HG03103 (cell line): Measurements from ENCODE around the gene CLDN10.
"Not testable (repeated sequence)": the region's sequence is repeated elsewhere in the genome, so short reads cannot be mapped to it uniquely, and the experiment has no call there.

ENCODE experiments used
- ATAC-seq: cut with Tn5 transposase; IDR thresholded peaks from one replicate; pipeline ENCODE4 v1.9.1; 2021; ENCODE audit warnings: low read depth; ENCODE audit not compliant: unreplicated experiment

Gene CLDN10

DNA sequence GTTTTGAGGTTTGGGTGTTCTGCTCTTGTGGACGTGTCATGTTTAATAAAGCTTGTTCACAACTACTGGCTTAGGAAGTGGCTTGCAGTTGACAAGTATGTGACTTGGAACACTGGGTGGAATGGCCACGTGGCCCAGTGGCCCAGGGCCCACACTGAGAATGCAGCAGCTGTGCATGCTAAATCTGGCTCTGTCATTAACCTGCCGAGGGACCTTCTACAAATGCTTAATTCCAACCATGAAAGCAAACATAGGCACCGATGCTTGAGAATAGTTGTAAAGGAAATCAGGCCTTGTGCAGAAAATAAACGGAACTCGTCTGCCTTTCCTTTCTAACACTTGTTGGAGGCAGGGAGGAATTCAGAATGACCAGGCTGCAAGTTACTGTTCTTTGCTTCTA is 11.6 kb upstream of the CLDN10 start:
- no peak for ATAC-seq

DNA sequence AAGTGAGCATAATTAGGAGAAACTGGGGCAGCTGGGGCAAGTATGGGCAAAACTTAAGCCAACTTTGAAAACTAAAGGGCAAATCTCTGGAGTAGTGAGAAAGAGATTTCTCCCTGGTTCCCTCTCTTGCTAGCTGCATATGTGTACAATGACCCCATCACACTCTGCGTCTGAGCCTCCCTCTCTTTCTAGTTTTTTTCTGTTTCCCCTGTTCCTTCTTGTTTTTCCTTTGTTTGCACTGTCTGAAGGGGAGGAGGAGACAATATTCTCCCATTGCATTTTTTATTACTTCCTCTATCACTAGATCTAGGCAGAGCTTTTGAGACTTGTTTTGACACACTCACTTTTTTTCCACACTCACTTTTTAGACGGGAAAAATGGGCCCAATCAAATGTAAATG is 11.2 kb upstream of the CLDN10 start:
- ATAC-seq, result no peak

DNA sequence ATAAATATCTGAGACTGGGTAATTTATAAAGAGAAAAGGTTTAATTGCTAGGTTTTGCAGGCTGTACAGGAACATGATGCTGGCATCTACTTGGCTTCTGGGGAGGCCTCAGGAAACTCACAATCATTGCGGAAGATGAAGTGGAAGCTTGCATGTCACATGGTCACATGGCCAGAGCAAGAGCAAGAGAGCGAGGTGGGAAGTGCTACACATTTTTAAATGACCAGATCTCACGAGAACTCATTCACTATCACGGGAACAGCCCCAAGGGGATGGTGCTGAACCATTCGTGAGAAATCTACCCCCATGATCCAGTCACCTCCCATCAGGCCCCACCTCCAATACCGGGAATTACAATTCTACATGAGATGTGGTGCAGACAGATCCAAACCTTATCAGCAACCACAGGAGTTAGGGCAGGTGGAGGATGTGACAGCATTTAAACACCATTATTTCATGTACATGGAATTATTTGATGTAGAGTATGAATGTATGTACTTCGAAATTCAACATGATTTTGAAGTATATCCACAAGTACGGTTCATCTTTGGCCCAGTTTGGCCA is 10.5 kb upstream of the CLDN10 start:
- no peak for ATAC-seq

DNA sequence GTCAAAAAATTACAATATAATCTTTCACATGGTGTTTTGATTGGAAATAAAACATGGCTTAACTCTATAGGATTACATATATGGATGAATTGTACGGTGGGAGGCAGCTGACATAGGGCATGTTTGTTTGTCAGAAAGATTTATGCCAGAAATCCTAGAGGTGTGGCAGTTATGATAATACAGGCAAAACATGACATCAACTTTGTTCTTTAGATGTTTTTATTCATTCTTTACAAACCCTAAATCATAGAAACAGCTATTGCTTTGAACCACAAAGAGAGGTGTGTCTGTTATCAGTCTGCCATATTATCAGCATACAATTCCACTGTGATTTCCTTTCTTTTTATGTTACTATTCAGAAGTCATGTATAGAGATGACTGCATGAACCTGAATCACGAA is 8.2 kb upstream of the CLDN10 start:
- no peak for ATAC-seq

DNA sequence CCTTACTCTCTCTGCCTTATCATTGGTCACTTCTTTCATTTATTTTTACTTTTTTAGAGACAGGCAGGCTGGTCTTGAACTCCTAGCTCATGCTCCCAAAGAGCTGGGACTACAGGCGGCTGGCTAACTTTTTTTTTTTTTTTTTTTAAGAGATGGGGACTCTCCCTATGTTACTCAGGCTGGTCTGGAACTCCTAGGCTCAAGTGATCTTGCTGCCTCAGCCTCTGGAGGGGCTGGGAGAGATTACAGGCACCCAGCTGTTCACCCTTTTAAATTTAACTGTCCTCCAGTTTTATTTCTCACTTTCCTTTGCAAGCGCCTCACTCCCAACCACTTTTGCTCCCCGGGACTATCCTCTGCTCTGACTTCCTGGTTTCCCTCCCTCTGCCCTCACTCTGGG is 5.6 kb upstream of the CLDN10 start:
- no peak for ATAC-seq

GRCh38 chr13:95547531-95548167 is 4.9 kb upstream of the CLDN10 start:
- no peak for ATAC-seq

DNA sequence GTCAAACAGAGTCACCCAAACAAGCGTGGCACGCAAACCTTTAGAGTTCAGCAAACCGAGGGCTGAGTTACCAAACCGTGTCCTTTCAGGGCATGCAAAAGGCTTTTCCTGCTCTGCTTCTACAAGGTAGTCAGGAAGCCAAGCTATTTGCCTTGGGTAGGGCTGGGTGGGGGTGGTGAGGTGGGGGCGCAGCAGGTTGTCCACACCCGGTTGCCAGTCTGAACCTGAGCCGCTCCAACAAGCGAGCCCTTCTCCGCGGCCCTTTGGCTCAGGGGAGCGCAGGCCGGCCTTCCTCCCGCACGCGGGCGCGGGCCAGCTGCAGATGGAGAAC is 347 bp upstream of the CLDN10 start:
- no peak for ATAC-seq

DNA sequence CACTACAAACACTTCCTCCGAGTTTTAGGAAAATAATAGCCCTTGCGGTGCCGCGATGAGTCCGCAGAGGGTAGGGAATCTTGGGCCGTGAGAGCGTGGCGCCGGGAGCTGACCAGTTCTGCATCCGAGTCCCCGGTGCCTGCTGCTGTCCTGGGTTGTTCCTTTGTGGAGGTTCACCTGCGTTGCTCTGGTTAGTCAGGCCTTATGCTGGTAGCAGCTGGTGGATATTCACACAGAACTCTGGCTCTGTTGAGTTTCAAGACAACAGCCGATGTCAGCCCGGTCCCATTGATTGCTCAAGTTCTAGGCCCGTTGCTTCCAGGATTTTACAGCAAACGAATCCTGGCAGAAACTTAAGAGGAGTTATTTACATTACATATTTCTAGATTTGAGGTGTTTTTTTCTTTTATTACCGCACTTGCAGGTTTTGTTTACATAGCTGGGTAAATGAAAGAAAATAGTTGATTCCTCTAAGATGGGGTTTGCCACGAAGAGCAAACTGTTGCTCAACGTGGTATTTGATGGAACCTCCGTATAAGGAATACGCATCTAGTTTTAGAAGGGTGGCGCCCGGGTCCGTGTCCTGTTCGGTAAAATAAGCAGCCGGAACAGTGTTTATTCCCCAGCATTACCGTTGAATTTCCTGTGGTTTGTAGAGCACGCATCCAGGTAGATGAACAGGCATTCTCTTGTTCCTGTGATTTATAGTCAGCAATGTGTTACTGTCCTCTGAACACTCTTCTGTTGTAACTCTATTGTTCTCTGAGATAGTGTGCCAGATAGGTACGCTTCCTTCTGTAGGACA is 1.3 kb downstream of the CLDN10 start:
- ATAC-seq, result no peak

DNA sequence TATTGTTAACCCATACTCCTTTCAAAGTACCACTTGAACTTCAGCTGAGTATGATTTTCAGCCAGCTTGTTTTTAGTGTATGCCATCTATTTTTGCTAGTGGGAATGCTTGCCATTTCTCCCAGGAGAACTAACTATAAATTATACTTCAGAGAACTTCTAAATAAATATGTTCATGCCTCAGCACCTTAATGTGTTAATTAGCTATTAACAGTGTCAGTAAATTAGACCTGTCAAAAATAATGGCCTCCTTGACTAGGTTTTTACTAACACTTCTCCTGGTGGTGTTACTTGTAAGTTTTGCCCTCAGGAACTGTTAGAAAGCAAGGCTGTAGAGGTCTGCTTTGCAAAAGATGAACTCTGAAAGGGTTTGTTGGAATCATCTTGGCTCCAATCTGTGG is 4.5 kb downstream of the CLDN10 start:
- ATAC-seq, result no peak

DNA sequence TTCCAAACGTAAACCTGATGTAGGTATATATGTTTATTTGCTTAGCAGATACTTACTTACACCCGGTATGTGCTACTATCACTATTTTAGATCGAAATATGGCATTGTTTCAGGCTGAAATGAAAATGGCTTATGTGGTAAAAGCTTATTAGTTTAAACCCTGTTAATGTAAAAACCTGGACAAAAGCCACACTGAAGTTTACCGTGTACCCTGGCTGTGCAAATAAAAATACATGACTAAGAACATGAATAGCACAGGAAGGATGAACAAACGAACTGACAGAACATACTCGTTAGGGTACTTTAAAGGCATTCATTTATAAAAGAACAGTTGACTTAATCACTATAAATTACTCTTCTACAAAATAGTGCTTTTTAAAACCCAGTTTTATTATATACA is 6.6 kb downstream of the CLDN10 start:
- no peak for ATAC-seq

GRCh38 chr13:95560387-95560786 is 7.9 kb downstream of the CLDN10 start:
- ATAC-seq, result no peak

DNA sequence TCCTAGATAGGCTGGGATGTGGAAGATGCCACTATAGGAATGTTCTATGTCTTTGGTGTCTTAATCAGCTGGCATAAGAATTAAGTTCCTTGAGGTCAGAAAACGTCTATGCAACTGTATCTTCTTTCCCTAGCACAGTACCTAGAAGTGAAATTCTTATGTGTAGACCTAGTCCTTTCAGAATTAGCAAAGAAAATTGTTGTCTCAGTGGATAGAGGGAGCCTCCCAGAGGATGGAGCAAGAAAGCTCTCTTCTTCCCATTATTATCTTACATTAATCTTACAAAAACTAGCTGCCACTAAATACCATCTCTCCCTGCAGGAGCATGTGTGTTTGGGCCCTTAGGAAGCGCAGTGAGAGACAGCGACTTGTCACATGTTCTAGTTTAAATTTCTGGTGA is 11.6 kb downstream of the CLDN10 start:
- no peak for ATAC-seq

GRCh38 chr13:95564733-95565291 is 12.3 kb downstream of the CLDN10 start:
- no peak for ATAC-seq

DNA sequence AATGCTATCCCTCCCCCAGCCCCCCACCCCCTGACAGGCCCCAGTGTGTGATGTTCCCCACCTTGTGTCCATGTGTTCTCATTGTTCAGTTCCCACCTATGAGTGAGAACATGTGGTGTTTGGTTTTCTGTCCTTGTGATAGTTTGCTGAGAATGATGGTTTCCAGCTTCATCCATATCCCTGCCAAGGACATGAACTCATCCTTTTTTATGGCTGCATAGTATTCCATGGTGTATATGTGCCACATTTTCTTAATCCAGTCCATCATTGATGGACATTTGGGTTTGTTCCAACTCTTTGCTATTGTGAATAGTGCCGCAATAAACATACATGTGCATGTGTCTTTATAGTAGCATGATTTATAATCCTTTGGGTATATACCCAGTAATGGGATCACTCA is 13.2 kb downstream of the CLDN10 start:
- not testable (repeated sequence) for ATAC-seq

- ATAC-seq, result no peak
Observed at GRCh38 chr13:95568131-95568530, 15.6 kb downstream of the CLDN10 start.

DNA sequence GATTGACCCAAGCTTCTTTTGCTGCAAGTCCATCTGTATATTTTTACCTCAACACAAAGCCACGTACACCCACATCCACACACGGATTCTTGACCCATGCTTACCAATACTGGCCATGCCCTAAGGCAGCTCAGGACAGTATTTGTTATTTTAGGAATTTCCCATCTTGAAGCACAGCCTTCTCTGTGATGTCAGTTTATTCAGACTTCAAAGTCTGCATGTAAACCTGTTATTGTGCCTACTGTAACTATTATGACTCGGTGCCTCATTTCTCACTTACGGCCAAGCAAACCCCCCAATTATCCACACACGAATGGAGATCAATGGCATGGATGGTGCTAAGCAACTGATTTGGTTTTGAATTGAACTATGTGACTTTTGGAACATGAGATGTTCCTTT is 17.5 kb downstream of the CLDN10 start:
- ATAC-seq, result no peak

DNA sequence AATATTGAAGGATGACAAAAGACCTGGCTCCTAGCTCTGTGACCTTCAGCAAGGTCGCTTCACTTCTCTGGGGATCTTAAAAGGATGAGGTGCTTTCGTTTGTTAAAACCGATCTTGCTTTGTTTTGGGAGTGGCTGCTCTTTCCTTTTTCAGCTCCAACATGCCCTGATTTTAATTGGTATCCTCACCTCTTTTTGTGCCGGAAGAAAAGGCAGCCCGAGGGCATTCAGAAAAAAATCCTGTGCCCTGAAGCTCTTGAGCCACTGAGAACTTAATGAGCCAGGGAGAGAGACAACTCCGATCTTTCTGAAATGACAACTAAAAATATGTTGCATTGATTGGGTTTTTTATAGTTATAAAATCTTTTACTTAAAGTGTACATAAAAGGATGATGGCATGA is 19.4 kb downstream of the CLDN10 start:
- ATAC-seq, result no peak

DNA sequence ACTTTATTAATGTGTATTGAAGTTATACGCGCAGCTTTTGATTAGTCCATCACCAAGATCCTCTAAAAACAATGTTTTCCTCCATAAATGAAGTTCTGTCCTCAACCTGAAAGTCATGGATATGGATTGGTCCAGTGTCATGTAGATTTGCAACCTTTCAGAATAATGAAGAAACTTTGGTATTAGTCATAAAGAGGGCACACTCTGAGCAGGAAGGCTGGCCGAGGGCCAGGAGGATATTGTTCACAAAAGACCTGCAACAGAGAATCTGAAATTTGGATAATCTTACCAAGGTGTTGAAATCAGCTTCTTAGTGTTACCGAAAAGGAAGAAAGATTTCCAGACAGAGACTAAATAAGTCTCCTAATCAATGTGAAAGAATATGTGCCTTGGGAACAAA is 20.7 kb downstream of the CLDN10 start:
- ATAC-seq, result no peak

- ATAC-seq, result peak; percentile 98
Observed at GRCh38 chr13:95579303-95579702, 26.8 kb downstream of the CLDN10 start.

DNA sequence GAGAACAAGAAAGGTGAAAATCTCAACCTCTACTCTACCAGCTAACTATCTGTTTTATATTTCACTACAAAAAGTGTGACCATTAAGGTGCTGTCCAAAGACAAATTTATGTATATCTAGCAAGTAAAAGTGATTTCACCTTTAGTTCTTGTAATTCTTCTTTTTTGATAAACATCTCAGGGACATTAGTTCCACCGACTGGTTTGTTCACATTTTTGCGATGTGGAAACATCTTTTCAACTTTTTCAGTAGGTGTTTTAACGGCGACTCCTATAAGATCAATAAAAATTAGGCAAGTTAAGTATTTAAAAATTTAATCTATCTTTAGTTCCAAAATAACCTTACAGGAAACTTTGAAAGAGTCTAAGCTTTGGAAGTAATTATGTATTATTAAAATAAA is 33.3 kb downstream of the CLDN10 start:
- no peak for ATAC-seq

- ATAC-seq, result no peak
Observed at GRCh38 chr13:95588134-95588533, 35.6 kb downstream of the CLDN10 start.

DNA sequence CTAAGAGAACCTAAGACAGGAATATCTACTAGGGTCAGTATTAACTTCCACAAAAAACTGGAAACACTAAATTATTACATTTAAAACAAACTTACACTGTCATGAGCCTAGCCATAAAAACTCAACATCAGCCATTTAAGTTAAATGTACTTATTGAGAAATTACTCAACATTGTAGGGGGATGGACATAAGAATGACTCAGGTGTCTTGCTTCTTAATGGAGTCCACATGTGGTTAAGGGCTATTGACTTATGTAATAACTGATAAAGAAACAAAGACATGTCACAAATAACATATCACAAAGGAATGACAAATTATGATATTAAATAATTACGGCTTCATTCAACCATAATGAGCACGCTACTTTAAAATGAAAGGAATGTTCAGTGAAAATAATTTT is 36.2 kb downstream of the CLDN10 start:
- no peak for ATAC-seq
